MCF 10A (cell line): ENCODE data around the gene WDR49. TPM values are rescaled to one million over a fixed set of nuclear protein-coding genes. Genes with fewer than 3 reads are reported as not detected.

Experiments used
- BruUV-seq: library from RNA; stranded (reverse); fragments of 400-500 nt; replicated peaks from 2 replicates; lab custom pipeline; 2021; lab: Mats Ljungman, UMichigan
- CTCF ChIA-PET: fragments of 300-600 bp; sonication (Branson Sonifier 250); formaldehyde crosslinking; extraction: SDS; loops from one replicate; lab custom pipeline; 2021; ENCODE audit warnings: antibody characterized with exemption, inconsistent platforms; lab: Yijun Ruan, JAX
- POLR2A ChIA-PET: fragments of 300-600, 350-650 bp; sonication (Branson Sonifier 250); formaldehyde crosslinking; extraction: SDS; loops from one replicate; lab custom pipeline; 2020; ENCODE audit warnings: antibody characterized with exemption, inconsistent platforms; lab: Yijun Ruan, JAX
- DNase-seq: peaks from one replicate; pipeline ENCODE4 v3.0.0-alpha.2; 2018; ENCODE audit not compliant: unreplicated experiment
- H3K27ac Mint-ChIP-seq: one replicate; pipeline ENCODE4 v1.8.0; 2022; ENCODE audit warnings: mild to moderate bottlenecking, low read depth, mixed read lengths; ENCODE audit not compliant: unreplicated experiment
- H3K27me3 Mint-ChIP-seq: one replicate; pipeline ENCODE4 v1.8.0; 2022; ENCODE audit warnings: mixed read lengths; ENCODE audit not compliant: insufficient read depth, unreplicated experiment
- H3K36me3 Mint-ChIP-seq: one replicate; pipeline ENCODE4 v1.8.0; 2022; ENCODE audit warnings: mild to moderate bottlenecking, moderate library complexity, mixed read lengths; ENCODE audit not compliant: insufficient read depth, unreplicated experiment
- H3K4me1 Mint-ChIP-seq: one replicate; pipeline ENCODE4 v1.8.0; 2022; ENCODE audit warnings: mixed read lengths; ENCODE audit not compliant: insufficient read depth, unreplicated experiment
- H3K4me3 Mint-ChIP-seq: one replicate; pipeline ENCODE4 v1.8.0; 2022; ENCODE audit warnings: mild to moderate bottlenecking, moderate library complexity, mixed read lengths; ENCODE audit not compliant: unreplicated experiment
- H3K9me3 Mint-ChIP-seq: one replicate; pipeline ENCODE4 v1.8.0; 2022; ENCODE audit warnings: mixed read lengths; ENCODE audit not compliant: unreplicated experiment
- intact Hi-C: fragments of 100-400 bp; cut with micrococcal nuclease; formaldehyde crosslinking; loops from 2 replicates; pipeline ENCODE4 v1.14.1; 2022
- total RNA-seq: library from RNA; stranded (reverse); gene quantifications from 2 replicates; pipeline ENCODE4 v1.2.3, GENCODE V29; 2022
- TF ChIP-seq, protein P1 (sequence below): fragments of 200-600 bp; IDR thresholded peaks from one replicate; pipeline ENCODE4 v1.8.0; 2022; ENCODE audit warnings: antibody characterized with exemption, mild to moderate bottlenecking; ENCODE audit not compliant: unreplicated experiment

WDR49 gene
- total RNA-seq, 1 experiment from 2014 or later = 0.98 TPM

- no peak for DNase-seq
- no peaks in the 10 kb centered on the region for H3K9me3 Mint-ChIP-seq
- H3K36me3 Mint-ChIP-seq = no peaks in the 10 kb centered on the region
- H3K4me3 Mint-ChIP-seq = no peak within 1 kb of the TSS
- intact Hi-C loops = no loop called here
- POLR2A ChIA-PET = interaction anchor here (0.7 kb wide), 1 partner anchor 1374 kb away, joined by 3 read pairs; no protein-coding TSS in a partner anchor
- no peak within 1 kb of the TSS for H3K27ac Mint-ChIP-seq
- TF ChIP-seq, protein P1, sequence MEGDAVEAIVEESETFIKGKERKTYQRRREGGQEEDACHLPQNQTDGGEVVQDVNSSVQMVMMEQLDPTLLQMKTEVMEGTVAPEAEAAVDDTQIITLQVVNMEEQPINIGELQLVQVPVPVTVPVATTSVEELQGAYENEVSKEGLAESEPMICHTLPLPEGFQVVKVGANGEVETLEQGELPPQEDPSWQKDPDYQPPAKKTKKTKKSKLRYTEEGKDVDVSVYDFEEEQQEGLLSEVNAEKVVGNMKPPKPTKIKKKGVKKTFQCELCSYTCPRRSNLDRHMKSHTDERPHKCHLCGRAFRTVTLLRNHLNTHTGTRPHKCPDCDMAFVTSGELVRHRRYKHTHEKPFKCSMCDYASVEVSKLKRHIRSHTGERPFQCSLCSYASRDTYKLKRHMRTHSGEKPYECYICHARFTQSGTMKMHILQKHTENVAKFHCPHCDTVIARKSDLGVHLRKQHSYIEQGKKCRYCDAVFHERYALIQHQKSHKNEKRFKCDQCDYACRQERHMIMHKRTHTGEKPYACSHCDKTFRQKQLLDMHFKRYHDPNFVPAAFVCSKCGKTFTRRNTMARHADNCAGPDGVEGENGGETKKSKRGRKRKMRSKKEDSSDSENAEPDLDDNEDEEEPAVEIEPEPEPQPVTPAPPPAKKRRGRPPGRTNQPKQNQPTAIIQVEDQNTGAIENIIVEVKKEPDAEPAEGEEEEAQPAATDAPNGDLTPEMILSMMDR = no peak
- H3K4me1 Mint-ChIP-seq = no peaks in the 10 kb centered on the region
- BruUV-seq = no TSS peak
- CTCF ChIA-PET = no interaction called here
- H3K27me3 Mint-ChIP-seq = peaks cover 22% of the 10 kb centered on the region
Measured at GRCh38 chr3:167473863-167474262, 179.9 kb downstream of the WDR49 start, which contains the start of gene SERPINI2. Gene SERPINI2 (minus strand): TSS chr3:167474042. CDS start chr3:167471834, 2,208 bp downstream.

DNA sequence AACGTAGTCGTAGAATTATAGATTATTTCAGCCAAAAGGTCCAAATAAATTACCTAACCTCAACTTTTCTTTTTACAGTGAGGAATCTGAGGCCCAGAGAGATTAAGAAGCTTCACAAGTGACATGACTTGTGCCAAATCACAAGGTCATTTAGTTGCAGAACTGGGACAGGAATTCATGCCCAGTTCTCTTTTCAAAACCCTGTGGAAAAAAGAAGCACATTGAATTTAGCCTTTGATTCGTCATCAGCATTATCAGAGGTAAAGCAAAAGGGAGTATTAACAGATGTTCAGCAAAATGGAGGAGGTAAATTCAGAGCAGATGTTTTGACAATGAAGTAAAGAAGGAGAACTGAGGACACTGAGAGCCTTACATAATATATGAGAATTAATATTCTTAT lies 184.4 kb downstream of the WDR49 start:
- no peaks in the 10 kb centered on the region for H3K4me1 Mint-ChIP-seq
- DNase-seq = no peak
- H3K27me3 Mint-ChIP-seq = peaks cover 14% of the 10 kb centered on the region
- ChIA-PET CTCF (no interaction called here), POLR2A (no interaction called here)
- H3K36me3 Mint-ChIP-seq = no peaks in the 10 kb centered on the region
- no TSS peak for BruUV-seq
- intact Hi-C loops = no loop called here
- no peaks in the 10 kb centered on the region for H3K9me3 Mint-ChIP-seq
- TF ChIP-seq, protein P1 = no peak
- H3K4me3 Mint-ChIP-seq = no peak overlapping the region
- no peak overlapping the region for H3K27ac Mint-ChIP-seq

- no peaks in the 10 kb centered on the region for H3K36me3 Mint-ChIP-seq
- no TSS peak for BruUV-seq
- TF ChIP-seq, protein P1 = no peak
- ChIA-PET POLR2A (interaction anchor here (0.6 to 1.3 kb wide), 3 partner anchors 12 to 268 kb away, joined by 3 to 4 read pairs (median 3); no protein-coding TSS in a partner anchor), CTCF (no interaction called here)
- no peak for DNase-seq
- H3K4me1 Mint-ChIP-seq = no peaks in the 10 kb centered on the region
- no peaks in the 10 kb centered on the region for H3K9me3 Mint-ChIP-seq
- H3K27ac Mint-ChIP-seq = no peak overlapping the region
- no peak overlapping the region for H3K4me3 Mint-ChIP-seq
- H3K27me3 Mint-ChIP-seq = peaks cover 23% of the 10 kb centered on the region
- intact Hi-C loops = no loop called here
Measured at GRCh38 chr3:167467848-167468611, 185.7 kb downstream of the WDR49 start.

DNA sequence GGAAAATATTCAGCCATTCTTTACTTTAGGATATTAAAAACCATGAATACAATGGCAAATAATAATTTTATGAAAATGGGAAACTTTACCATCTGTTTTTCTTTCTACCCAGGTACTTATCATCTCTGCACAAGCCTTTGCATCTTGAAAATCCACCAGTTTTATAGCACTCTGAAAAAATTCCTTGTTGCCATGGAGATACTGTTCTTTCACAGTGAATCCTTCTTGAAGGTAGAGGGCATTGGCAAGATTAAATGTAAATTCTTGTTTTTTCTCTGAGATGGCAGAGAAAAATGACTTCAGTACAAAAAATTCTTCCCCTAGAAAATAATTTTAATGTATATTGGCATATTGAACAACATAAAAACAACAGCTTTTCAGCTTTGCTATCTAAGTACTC lies 186.8 kb downstream of the WDR49 start:
- no peak overlapping the region for H3K4me3 Mint-ChIP-seq
- intact Hi-C loops = no loop called here
- TF ChIP-seq, protein P1 = no peak
- H3K9me3 Mint-ChIP-seq = no peaks in the 10 kb centered on the region
- no peaks in the 10 kb centered on the region for H3K36me3 Mint-ChIP-seq
- POLR2A ChIA-PET = interaction anchor here (1.3 kb wide), 1 partner anchor 13 kb away, joined by 3 read pairs; no protein-coding TSS in a partner anchor
- no peaks in the 10 kb centered on the region for H3K4me1 Mint-ChIP-seq
- DNase-seq = no peak
- H3K27ac Mint-ChIP-seq = no peak overlapping the region
- H3K27me3 Mint-ChIP-seq = peaks cover 34% of the 10 kb centered on the region
- no TSS peak for BruUV-seq
- CTCF ChIA-PET = no interaction called here
